Anterior cingulate cortex (tissue), 58 donors: ENCODE measurements around the gene KCNMB1.
A peak's percentile ranks its signal among the peaks of the same experiment; 100 is the strongest.

Source experiments
- DNase-seq, 58 donors: peaks; one replicate each; lab custom pipeline; 2025; lab: John Stamatoyannopoulos, UW

The KCNMB1 gene

DNA sequence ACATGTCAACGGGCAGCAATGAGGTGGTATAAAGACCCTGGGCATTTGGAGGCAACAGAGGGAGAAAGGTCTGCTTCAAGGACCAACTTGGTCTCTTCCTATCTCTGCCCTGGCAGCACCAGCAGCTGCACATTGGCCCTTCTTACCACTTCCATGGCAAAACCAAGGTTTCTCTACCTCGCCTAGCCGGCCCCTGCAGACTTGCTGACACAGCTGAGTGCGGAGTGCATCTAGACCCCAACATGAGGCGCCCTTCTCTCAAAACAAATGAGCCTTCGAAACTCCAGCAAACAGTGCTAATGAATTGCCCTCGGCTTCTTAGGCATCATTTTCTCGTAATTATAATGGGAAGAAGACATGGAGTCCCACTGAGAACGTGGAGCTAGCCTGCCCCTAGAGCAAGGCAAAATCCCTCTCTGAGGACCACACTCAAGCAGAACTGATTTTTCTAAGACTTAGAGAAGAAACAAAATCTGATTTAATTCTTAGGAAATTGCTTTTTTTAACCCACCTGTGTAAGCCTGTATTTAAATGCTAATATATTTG, 42.1 kb downstream of the KCNMB1 start:
- DNase-seq = no peak

DNA sequence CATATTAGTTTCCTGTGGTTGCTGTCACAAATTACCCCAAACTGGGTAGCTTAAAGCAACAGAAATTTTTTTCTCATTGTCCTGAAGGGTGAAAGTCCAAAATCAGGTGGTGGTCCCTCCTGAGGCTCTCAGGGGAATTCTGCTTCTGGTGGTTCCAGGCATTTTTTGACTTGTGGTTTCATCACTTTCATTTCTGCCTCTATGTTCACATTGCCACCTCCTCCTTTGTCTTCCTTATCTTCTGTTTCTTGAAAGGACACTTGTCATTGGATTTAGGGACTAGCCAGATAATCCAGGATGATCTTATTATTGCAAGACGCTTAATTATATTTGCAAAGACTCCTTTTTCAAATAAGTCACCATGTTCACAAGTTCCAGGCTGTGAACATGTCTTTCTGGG, 43.2 kb downstream of the KCNMB1 start:
- DNase-seq = no peak

DNA sequence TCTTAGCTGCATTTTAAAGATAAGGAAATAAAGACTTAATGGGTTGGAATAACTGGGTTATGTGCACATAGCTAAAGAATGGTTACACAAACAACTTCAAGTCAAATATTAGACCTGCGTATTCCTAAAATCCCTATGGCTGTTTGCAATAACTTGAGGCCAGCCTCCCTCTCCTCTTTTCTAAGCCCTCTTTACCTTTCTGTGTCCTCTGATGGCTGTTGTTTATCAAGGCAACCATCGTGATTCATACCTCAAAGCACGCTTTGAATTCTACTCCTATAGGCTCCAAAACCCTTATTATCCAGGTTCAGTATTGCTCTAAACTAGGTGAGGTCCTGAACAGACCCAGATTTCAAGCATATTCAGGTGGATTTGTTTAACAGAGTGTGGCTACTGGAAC, 46.0 kb downstream of the KCNMB1 start:
- no peak for DNase-seq

DNA sequence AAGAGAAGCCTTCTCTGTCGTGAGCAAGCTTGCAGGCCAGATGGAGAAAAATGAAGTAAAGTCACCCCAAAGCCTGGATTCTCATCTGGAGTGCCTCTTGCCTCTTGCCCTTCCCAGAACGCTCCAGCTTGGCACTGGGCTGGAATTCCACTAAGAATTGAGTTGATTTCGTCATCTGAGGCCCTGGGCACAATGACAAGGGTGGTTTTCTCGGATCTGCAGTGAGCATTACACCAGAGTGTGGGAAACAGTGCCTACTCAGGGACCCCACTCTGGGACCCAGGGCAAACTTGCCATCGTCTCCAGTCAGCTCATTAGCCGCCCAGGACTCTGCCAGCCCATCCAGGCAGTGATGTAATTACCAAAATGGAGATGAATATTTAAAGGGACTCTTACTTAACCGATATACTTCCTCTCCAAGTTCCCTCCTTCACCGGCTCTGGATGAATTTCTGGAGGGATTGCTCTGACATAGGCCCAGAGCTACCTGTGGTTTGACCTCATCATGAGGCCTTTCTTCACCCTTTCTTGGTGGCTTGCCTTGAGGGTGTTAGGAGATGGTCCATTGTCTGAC, 46.9 kb downstream of the KCNMB1 start:
- DNase-seq = no peak

DNA sequence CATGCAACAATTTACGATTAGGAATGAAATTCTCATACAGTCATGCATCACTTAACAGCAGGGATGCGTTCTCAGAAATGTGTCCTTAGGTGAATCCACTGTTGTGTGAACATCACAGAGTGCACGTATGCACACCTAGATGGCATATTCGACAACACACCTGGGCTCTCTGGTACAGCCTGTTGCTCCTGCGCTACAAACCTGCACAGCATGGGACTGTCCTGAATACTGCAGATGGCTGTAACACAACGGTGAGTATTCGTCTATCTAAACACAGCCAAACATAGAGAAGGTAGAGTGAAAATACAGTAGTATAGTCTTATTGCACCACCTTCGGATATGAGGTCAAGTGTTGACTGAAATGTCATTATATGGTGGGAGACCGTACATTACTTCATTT, 47.6 kb downstream of the KCNMB1 start:
- DNase-seq = no peak

DNA sequence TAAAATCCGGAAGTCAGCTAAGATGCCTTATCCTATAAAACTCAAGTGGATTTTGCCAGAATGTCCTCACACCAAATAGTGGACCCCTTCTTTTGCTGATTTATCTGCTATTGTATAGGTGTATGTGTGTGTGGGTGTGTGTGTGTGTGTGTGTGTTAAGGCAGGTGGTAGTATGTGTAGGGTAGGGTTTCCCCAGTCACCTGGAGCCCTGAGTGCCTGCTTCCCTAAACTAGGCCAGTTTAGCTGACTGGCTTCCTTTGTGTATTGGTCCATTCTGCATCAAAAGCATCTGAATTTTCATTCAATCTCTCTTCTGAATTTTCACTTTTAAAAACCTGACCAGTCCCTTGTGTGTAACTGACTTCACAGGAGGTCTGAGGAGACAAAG, 49.4 kb downstream of the KCNMB1 start:
- no peak for DNase-seq

DNA sequence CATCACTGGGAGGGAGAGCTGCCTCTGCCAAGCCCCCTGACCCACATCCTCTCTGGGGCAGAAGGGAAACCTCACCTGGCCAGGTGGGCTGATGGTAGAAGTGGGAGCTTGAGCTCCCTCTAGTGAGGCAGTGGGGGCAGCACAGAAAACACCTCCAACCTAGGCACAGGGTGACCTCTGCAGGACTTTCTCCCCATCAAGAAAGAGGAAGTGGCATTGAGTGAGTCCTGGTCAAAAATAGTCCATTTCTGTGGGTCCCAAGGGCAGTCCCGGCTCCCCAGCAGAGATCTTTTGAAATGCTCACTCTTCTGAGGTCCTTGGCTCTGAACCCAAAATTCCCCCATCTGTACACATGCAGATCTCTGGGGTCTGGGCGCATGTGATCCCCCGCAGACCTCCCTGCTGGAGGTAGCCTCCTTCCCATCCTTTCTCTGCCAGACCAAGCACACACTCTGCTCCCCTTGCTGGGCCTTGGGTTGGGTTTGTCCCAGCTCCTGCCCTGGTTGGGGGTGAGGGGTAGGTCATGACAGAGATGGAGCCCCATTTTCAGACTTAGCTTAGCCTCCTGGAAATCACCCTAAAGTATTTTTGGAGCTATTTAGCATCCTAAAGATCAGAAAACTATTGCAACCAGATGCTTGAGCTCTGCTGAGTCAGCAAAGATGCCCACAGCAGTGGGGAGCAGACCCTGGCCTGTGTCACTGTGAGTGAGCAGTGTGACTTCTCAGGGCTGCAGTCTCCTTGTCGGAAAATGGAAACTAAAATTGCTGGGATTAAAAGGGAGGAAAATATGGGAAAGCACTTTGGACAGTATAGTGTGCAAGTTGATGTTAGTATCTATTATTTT, 50.0 kb downstream of the KCNMB1 start:
- no peak for DNase-seq

DNA sequence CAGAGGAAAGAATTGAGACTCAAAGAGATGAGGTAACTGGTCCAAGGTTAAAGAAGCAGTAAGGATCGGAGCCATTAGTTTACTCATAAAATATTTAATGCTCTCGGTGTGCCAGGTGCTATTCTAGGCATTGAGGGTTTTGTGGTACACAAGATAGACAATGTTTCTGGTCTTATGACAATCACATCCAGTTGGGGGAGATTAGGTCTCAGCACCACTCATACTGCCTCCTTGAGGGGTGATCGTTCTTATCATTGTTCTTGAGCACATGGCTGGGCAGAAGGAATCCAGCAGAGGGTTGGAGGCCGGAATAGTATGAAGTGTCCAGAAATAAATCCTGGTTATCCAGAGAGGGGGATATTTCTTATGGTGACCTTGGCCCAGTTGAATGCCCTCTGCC, 50.9 kb downstream of the KCNMB1 start:
- no peak for DNase-seq

DNA sequence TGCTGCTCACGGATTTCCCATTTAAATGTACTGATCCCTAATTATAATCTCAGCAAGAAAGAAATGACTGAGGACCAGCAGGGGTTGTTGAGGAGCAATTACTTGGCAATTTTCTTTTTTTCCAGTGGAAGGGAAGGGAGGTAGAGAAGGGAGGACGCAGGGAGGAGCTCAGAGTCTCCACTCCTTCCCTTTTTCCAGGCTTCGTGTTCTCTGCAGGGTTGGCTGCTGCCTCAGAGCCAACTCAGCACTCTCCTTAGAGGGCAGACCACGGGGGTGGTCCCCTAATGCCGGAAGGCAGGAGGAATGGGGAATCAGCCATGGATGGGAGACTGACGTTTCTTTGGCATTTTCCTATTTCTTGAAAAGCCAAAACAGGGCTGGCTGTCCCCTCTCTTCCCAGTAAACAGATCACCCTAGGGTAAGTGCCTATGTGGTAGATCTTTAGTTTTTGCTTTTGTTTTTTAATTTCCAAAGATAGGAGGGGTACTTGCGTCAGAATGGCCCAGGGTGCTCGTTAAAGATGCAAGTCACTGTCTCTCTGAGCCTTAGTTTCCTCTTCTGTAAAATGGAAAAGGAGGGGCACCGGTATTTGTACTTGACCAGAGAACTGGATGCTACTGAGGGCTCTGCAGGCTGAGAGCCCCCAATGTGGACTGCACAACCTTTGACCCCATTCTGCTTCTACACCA, 52.0 kb downstream of the KCNMB1 start:
- DNase-seq = no peak

DNA sequence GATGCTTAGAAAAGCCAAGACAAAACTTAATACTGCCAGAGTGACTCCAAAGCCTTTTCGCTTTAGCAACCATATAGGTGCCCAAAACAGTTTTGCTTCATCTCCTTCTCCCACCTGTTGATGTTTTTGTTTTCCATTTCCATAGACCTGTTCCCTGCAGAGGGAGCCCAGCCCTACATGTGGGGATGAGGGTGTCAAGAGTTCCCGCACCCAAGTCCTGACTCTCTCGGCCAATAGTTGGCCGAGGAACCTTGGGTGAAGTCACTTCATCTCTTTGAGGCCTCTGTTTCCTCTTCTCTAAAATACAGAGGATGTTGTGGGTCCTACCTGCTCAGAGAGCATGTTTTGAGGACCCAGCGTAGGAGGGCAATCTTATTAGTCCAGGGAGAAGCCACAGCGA, 53.1 kb downstream of the KCNMB1 start:
- DNase-seq = no peak

DNA sequence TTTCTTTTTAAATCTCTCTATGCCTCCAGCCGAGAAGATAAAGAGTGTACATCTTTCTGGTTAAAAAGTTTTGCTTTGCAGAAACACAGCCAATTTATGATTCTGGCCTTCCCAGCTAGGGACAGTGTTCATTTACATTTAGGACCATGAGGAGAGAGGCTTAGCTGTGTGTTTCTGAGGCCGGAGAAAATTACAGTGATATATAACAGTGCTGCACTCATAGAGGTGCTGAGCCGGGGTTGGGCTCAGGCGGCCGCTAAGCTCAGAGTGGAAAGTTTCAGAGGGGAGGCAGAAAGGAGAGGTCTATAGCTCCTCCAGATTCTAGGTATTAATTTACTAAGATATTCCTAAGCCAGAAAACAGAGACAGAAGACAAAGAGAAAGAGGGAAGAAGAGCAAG, 54.5 kb downstream of the KCNMB1 start:
- DNase-seq = no peak

DNA sequence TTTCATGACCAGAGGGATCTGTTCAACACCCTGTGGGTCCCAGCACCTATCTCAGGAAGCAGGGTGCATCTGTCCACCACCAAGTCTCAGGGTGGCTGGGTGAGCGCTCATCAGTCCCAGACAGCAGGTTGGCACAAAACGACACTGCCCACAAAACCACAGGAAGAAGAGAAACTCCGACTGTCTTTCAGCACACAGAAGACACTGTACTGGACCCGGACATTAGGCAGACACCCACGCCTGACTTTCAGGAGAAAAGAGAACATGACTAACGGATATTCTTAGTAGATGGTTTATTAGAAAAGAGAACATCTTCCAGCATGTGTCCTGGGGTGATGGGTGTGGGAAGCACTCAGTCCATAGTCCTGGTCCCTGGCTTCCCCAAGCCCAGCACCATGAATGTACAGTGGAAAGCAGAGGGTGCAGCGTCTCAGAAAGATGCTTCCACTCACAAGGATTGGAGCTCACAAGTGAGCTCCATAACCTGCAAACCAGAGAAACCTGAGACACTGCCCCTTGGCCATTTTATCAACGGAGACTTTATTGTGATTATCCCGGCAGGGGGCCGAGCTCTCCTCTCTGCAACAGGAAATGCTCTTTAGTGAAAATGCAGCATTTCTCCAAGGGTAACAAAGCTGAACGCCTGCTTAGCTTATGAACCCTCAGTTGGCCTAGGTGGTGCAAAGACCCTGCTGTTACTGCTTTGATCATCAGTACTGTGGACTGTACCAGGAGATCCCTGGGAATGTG, 55.8 kb downstream of the KCNMB1 start:
- peak in 7 of 58 donors; percentile 13 to 38 (median 27) for DNase-seq

DNA sequence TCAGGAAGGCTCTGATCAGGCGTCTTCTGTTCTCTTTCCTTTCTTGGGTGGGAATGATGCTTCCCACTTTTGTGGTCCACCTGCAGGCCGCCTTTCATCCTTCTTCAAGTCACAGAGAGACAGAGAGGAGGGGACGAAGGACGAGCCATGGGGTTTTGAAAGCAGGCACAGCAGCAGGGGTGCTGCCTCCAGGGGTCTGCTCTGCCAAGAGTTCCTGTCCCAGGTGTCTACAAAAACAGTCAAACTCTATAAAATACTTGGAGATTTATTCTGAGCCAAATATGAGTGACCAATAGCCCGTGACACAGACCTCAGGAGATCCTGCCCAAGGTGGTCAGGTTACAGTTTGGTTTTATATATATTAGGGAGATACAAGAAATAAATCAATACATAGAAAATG, 57.1 kb downstream of the KCNMB1 start:
- DNase-seq = no peak

DNA sequence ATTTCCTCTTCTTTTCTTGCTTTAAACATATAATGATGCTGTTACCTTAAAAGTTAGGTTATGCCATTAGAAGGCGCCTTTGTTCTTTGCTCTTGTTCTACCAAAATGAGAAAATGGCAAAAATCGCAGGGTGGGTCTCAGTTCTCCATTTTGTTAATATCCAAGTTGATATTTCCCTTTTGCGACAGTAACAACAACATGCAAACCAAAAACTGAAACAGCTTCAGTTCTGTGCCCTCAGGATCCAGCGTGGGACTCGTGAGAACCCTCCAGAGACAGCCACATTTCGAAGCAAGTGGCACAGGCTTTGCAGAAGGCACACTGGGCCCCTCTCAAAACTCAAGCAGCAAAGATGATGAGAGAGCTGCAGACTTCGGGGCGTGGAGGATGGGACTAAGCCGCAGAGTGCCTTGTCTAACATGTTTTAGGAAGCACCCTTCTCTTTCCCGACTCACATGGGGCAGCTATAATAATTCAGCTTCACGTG, 58.6 kb downstream of the KCNMB1 start:
- DNase-seq = no peak

DNA sequence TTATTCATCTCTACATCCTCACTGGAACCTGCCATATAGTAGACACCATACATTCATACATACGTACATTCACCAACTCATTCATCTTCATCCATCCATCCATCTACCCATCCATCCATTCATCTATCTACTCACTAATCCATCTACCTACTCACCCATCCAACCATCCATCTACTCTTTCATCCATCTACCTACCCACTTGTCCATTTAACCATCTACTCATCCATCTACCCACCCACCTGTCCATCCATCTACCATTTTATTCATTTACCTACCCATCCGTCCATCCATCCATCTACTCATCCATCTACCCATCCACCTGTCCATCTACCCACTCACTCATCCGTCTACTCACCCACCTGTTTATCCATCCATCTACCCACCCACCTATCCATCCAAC, 59.6 kb downstream of the KCNMB1 start:
- no peak for DNase-seq

DNA sequence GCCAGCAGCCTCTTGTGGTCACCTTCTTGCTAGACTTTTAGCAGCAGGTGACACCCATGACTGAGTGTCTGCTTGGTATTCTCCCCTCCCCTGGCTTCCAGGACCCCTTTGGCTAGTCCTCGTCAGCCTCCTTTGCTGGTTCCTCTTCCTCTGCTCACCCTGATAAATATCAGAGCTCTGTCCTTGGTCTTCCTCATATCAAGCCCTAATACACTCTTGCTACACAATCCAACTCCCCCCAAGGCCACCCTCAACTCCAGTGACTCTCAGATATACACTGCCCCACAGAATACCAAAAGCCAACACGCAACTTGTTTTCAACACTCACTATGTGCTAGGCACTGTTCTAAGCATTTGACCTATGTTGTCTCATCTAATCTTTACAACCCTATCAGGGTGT, 61.3 kb downstream of the KCNMB1 start:
- no peak for DNase-seq

DNA sequence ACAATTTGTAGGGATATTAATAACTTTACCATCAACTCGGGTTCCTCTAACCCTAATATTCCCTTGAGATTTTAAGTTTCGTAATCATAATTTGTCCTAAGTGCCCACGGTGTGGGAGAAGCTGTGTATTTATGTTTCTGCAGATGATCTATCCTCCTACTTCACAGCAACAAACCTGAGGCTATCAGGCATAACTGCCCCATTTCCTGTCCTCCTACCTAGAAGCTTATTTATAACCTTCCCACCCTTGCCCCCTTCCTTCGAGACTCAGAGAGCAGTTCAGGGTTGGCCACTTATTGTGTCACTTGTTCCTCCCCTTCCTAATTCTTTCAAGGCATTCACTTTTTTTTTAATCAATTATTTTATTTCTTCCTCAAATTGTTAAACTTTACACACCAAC, 62.0 kb downstream of the KCNMB1 start:
- no peak for DNase-seq
